ENCODE results near the gene TTC7B.
"Not testable (repeated sequence)": the region's sequence is repeated elsewhere in the genome, so short reads cannot be mapped to it uniquely, and the experiment has no call there.

The TTC7B gene

DNA sequence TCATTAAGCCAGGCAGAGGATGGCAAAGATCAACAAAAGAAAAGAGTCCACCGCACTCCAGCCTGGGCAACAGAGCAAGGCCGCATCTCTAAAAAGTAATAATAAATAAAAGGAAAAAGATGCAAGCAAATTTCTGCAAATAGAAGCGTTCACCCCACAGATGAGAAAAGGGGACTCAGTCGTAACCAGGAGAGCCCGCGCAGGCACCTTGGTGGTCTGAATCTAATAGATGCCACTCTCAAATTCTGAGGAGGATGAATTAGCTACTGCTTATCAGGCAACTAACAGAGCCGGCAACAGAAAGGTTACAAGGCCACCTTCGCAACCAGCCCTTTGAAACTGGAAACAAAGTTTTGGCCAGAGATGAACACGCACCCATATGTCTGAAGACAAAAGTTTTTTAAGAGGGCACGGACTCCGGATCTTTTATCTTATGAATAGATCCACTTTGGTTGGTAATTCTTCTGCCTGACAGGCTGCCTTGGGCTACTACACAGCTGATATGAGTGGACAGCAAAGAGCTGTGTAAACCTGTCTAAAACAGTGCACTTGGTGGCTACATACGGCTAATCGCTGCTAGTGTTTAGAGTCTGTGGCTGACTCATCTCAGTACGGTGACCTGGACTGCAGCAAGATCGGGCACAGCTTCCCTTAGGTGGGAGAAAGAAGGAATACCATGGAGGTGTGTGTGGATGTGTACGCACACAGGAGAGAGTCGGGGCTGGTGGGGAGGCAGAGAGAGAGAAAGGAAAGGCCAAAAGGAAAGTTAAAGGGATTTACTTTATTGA, 32.9 kb upstream of the TTC7B start:
- no peak for TF ChIP-seq POLR2AphosphoS5 (IDR thresholded peaks at IDR 0.05; ENCODE audit: low read depth, low read length)
- TF ChIP-seq TAF1 (IDR thresholded peaks at IDR 0.05; ENCODE audit: borderline replicate concordance, low read depth, low read length) = no peak
- no peak for TF ChIP-seq POLR2A (IDR thresholded peaks at IDR 0.05; ENCODE audit: low read depth, low read length)
- DNase-seq (ENCODE audit: insufficient read length) = no peak
- FAIRE-seq = no peak

DNA sequence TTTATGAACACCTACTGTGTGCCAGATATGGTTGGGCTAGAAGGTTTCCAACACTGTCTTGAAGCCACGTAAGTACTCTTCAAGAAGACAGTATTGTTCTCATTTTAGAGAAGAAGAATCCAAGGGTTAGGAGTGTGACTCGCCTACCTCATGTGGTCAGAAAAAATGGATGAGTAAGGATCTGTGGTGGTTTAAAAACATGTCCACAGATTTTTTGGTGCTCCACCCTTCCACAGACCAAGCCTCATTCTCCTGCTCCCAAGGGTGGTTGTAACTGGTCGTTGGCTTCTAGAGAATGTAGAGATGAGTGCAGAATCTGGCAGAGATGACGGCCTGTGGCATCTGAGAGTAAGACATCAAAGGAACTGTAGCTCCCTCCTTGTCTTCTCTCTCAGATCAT, 30.3 kb upstream of the TTC7B start:
- DNase-seq (ENCODE audit: insufficient read length) = no peak

GRCh38 chr14:90844321-90844720, 28.1 kb upstream of the TTC7B start:
- FAIRE-seq (no peak), DNase-seq (ENCODE audit: insufficient read length) (no peak)
- no peak for TF ChIP-seq TAF1 (IDR thresholded peaks at IDR 0.05; ENCODE audit: borderline replicate concordance, low read depth, low read length)
- TF ChIP-seq POLR2A (IDR thresholded peaks at IDR 0.05; ENCODE audit: low read depth, low read length) = no peak

More for the DNA sequence above, 30.3 kb upstream of the TTC7B start:
- no peak for FAIRE-seq
- TF ChIP-seq POLR2AphosphoS5 (IDR thresholded peaks at IDR 0.05; ENCODE audit: low read depth, low read length) (no peak), TAF1 (IDR thresholded peaks at IDR 0.05; ENCODE audit: borderline replicate concordance, low read depth, low read length) (no peak), POLR2A (IDR thresholded peaks at IDR 0.05; ENCODE audit: low read depth, low read length) (no peak)

DNA sequence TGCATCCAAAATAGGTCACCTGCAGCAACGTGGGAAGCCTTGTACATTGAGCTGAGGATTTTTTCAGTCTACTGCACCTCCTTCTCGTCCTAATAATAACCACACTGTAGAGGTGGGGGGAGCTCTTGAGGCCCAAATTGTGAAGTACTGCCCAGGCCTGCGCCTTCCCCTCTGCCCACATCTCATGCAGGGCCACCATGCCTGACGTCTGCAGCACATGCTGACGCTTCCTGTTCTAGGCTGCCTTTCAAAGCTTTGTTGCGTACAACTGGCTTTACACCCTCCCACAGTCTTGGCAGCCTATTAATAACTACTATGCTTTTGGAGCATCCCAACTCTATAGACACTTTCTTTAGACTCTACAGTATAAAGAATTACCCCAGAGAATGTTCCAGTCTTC, 26.5 kb upstream of the TTC7B start:
- DNase-seq (ENCODE audit: insufficient read length) (no peak), FAIRE-seq (no peak)
- no peak for TF ChIP-seq TAF1 (IDR thresholded peaks at IDR 0.05; ENCODE audit: borderline replicate concordance, low read depth, low read length)
- no peak for TF ChIP-seq POLR2A (IDR thresholded peaks at IDR 0.05; ENCODE audit: low read depth, low read length)
- no peak for TF ChIP-seq POLR2AphosphoS5 (IDR thresholded peaks at IDR 0.05; ENCODE audit: low read depth, low read length)

DNA sequence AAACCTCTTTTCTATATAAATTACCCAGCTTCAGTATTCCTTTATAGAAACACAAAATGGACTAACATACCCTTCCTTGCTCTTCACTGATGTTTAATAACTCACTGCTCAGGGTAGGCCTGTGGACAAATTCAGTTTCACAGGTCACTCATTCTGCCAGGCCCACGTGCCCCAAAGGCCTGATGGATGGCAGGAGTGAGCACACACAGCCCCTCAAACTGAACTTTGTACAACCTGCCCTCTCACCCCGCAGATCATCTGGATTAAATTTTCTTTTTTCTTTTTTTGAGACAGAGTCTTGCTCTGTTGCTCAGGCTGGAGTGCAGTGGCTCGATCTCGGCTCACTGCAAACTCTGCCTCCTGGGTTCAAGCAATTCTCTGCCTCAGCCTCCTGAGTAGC, 24.4 kb upstream of the TTC7B start:
- DNase-seq (ENCODE audit: insufficient read length); FAIRE-seq: not testable (repeated sequence)

DNA sequence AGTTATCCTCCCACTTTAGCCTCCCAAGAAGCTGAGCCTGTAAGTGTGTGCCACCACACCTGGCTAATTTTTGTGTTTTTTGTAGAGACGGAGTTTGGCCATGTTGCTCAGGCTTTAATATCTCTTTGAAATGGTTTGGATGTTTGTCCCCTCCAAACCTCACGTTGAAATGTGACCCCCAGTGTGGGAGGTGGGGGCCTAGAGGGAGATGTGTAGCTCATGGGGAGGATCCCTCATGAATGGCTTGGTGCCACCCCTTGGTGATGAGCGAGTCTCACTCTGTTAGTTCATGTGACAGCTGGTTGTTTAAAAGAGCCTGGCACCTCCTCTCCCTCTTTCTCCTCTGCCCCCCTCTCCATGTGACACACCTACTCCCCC, 23.6 kb upstream of the TTC7B start:
- no peak for TF ChIP-seq POLR2A (IDR thresholded peaks at IDR 0.05; ENCODE audit: low read depth, low read length)
- no peak for TF ChIP-seq TAF1 (IDR thresholded peaks at IDR 0.05; ENCODE audit: borderline replicate concordance, low read depth, low read length)
- TF ChIP-seq POLR2AphosphoS5 (IDR thresholded peaks at IDR 0.05; ENCODE audit: low read depth, low read length) = no peak
- no peak for DNase-seq (ENCODE audit: insufficient read length)
- no peak for FAIRE-seq

DNA sequence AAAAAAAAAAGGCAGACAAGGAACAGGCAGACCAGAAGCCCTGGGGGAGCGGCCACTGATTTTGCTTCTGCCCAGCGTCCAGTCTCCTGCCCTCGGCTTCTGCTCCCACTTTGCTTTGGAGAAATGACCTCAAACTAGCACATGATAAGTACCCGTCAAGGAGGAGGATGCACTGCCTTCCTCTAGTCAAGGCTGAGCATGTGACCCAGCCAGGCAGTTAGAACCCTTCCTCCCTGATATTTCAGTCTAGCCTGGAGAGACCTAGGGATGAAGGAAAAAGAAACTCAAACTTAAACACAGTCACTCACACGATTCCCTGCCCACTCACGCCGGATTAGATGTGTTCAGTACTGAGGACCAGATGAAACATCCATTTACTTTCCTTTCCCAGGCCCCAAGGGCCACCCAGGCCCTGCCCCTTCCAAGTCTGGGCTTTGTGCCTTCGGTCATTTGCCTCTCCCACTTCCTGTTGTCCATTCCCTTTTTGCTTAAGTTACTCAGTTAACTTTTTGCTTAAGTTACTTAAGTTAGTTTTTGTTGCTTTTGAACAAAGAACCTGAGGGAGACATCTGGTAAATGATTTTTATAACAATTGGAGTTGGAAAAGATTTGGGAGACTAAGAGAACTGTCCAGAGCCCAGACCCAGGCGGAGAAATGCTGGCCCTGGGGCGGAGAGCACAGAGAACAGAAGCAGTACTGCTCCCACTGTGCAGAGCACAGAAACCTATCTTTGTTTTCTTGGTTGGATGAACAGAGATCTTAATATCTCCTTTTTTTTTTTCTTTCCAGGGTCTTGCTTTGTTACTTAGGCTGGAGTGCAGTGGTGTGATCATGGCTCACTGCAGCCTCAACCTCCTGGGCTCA, 23.0 kb upstream of the TTC7B start:
- no peak for FAIRE-seq
- DNase-seq (ENCODE audit: insufficient read length) = no peak
- TF ChIP-seq TAF1 (IDR thresholded peaks at IDR 0.05; ENCODE audit: borderline replicate concordance, low read depth, low read length) (no peak), POLR2A (IDR thresholded peaks at IDR 0.05; ENCODE audit: low read depth, low read length) (no peak), POLR2AphosphoS5 (IDR thresholded peaks at IDR 0.05; ENCODE audit: low read depth, low read length) (no peak)

- not testable (repeated sequence) for DNase-seq (ENCODE audit: insufficient read length); FAIRE-seq
Measured at GRCh38 chr14:90838531-90838930, 22.3 kb upstream of the TTC7B start.

DNA sequence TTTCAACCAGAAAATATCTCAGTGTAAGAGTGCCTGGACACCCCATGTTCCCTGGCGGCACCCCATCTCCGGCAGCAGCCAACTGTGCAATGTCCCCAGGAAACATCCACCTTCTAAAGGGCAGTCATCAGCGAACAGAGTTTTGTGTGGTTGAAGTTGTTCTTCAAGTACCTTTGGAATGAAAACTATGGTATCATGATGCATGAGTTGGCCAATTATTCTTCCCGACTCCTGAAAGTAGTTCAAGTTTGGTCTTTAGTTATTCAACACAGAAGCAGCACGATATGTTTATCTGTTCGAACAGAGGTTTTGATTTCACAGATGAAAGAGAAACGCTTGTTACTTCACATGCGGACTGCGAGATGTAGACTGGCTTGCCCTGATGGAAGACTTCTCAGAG, 21.1 kb upstream of the TTC7B start:
- no peak for DNase-seq (ENCODE audit: insufficient read length)
- TF ChIP-seq TAF1 (IDR thresholded peaks at IDR 0.05; ENCODE audit: borderline replicate concordance, low read depth, low read length) = no peak
- TF ChIP-seq POLR2A (IDR thresholded peaks at IDR 0.05; ENCODE audit: low read depth, low read length) = no peak
- no peak for TF ChIP-seq POLR2AphosphoS5 (IDR thresholded peaks at IDR 0.05; ENCODE audit: low read depth, low read length)
- no peak for FAIRE-seq

- DNase-seq (ENCODE audit: insufficient read length) (no peak), FAIRE-seq (no peak)
- TF ChIP-seq POLR2A (IDR thresholded peaks at IDR 0.05; ENCODE audit: low read depth, low read length) (no peak), TAF1 (IDR thresholded peaks at IDR 0.05; ENCODE audit: borderline replicate concordance, low read depth, low read length) (no peak), POLR2AphosphoS5 (IDR thresholded peaks at IDR 0.05; ENCODE audit: low read depth, low read length) (no peak)
Measured at GRCh38 chr14:90836692-90837063, 20.4 kb upstream of the TTC7B start.

- FAIRE-seq (no peak), DNase-seq (ENCODE audit: insufficient read length) (no peak)
- TF ChIP-seq POLR2A (IDR thresholded peaks at IDR 0.05; ENCODE audit: low read depth, low read length) = no peak
Measured at GRCh38 chr14:90831821-90832220, 15.6 kb upstream of the TTC7B start.

DNA sequence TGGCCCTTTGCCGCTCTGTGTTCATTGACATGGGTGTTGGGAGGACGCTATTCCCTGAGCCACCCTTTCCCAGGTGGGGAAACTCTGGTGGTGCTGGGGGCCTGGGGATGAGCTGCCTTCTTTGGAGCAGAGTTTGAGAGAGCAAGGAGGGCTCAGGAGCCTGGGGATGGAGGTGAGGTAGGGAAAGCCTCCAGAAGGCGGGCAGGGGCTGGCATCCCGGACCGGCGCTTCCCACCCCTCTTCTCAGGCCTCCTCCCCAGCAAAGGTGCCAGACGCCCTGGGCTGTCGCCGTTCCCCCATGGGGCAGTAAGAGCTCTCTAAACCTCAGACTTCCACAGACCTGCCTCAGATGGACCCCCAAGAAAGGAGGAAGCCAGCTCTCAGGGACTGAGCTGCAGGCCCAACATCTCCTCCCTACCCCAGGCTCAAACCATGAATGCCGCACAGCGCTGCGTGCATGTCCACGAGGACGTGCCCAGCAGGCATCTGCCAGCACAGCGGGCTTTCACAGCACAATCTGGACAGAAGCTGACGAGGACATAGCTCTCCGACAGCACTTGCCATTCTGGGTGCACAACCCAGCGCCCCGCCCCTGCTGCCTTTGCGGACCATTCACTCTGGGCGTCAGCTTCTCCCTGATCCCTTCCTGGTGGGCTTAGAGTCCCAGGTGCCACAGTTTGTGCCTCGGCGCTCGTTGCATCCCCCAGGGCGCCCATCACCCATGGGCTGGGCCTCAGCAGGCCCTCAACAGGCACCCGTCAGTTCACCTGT, 14.9 kb upstream of the TTC7B start:
- DNase-seq (ENCODE audit: insufficient read length) (no peak), FAIRE-seq (no peak)
- TF ChIP-seq POLR2AphosphoS5 (IDR thresholded peaks at IDR 0.05; ENCODE audit: low read depth, low read length) (no peak), TAF1 (IDR thresholded peaks at IDR 0.05; ENCODE audit: borderline replicate concordance, low read depth, low read length) (no peak), POLR2A (IDR thresholded peaks at IDR 0.05; ENCODE audit: low read depth, low read length) (no peak)
